Measurements from ENCODE around the gene ZNF496.

DNA sequence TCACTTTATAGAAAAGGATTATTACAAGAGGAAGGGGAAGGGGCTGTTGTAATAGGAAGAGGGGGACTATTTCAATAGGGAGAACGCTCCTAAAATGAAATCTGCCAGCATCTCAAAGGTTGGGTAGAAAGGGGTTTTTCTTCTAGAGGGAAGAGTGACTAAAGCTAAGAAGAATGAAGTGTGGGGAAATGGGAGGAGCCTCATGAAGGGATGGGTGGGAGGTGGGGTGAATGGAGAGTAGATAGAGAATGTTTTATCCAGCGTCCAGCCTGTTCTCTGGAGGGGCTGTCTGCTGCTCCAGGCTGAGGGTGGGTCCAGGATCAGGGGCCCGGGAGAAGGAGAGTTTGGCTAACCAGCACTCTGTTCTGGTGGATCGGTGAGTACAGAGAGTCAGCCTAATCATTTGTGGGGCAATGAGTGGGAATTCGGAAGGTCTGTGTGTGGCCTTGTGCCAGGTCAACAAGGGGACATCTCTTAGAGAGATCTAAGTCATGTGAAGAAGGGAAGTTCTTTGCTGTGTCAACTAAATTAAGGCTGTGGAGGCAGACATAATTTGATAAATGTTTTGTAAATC is 50.6 kb downstream of the ZNF496 start:
- TF ChIP-seq CTCF (IDR thresholded peaks at IDR 0.05; ENCODE audit: low read length) (no peak), EZH2 (IDR thresholded peaks at IDR 0.05; ENCODE audit: borderline replicate concordance, low read length) (no peak)
